Stimulated activated CD8-positive, alpha-beta memory T cell treated with anti-CD3 and anti-CD28 coated beads, Interleukin-4, amount 100 ng/mL, for 24 hours (primary cell): ENCODE results near the gene CAMK2G.
"Not testable (repeated sequence)": the region's sequence is repeated elsewhere in the genome, so short reads cannot be mapped to it uniquely, and the experiment has no call there.

Experiments used
- DNase-seq: peaks from one replicate; pipeline ENCODE4 v3.0.0-alpha.2; 2020; ENCODE audit warnings: low read depth

Gene CAMK2G

GRCh38 chr10:73874267-73875138 is at the start of gene CAMK2G:
CAMK2G (minus strand) TSS chr10:73874555; CDS start chr10:73874461, 94 bp downstream.
- peak; percentile 68 for DNase-seq

GRCh38 chr10:73922864-73923133 is 48.4 kb upstream of the CAMK2G start:
- no peak for DNase-seq

- DNase-seq, result no peak
These were observed 47.9 kb upstream of the CAMK2G start for GRCh38 chr10:73922007-73922863.

GRCh38 chr10:73920089-73920488 is 45.7 kb upstream of the CAMK2G start:
- no peak for DNase-seq

- DNase-seq, result not testable (repeated sequence)
These were observed 45.1 kb upstream of the CAMK2G start for GRCh38 chr10:73919481-73919880.

GRCh38 chr10:73917566-73918305 is 43.4 kb upstream of the CAMK2G start:
- DNase-seq, result no peak

GRCh38 chr10:73916761-73917470 is 42.6 kb upstream of the CAMK2G start:
- no peak for DNase-seq

- DNase-seq, result no peak
These were observed 41.0 kb upstream of the CAMK2G start for GRCh38 chr10:73915206-73915851.

- no peak for DNase-seq
These were observed 39.7 kb upstream of the CAMK2G start for GRCh38 chr10:73914036-73914435.

- DNase-seq, result no peak
These were observed 37.2 kb upstream of the CAMK2G start for GRCh38 chr10:73911553-73912004.

- peak; percentile 15 for DNase-seq
These were observed 36.6 kb upstream of the CAMK2G start, which contains the start of gene PLAU for GRCh38 chr10:73910764-73911552. PLAU (plus strand) TSS chr10:73911132; CDS start chr10:73911556, 424 bp downstream.

GRCh38 chr10:73910401-73910763 is 36.0 kb upstream of the CAMK2G start:
- DNase-seq, result no peak

GRCh38 chr10:73909540-73910115 is 35.3 kb upstream of the CAMK2G start:
- no peak for DNase-seq

GRCh38 chr10:73908853-73909539 is 34.6 kb upstream of the CAMK2G start:
- DNase-seq, result peak; percentile 52

GRCh38 chr10:73907841-73908517 is 33.6 kb upstream of the CAMK2G start:
- DNase-seq, result no peak

GRCh38 chr10:73906524-73907447 is 32.4 kb upstream of the CAMK2G start:
- no peak for DNase-seq

- DNase-seq, result no peak
These were observed 31.1 kb upstream of the CAMK2G start for GRCh38 chr10:73905256-73906020.
